ENCODE measurements around the gene NUDT22. TPM values are rescaled to one million over a fixed set of nuclear protein-coding genes. Genes with fewer than 3 reads are reported as not detected.

Gene NUDT22
- total RNA-seq, 1 donor from 2014 or later, result 35.6 TPM

- Mint-ChIP-seq H3K4me3 (no peak overlapping the region), H3K4me1 (peaks cover 7% of the 10 kb centered on the region), H3K36me3 (peaks cover 27% of the 10 kb centered on the region), H3K27me3 (ENCODE audit: low read depth) (no peaks in the 10 kb centered on the region), H3K27ac (no peak overlapping the region), H3K9me3 (no peaks in the 10 kb centered on the region)
- TF ChIP-seq CTCF (IDR thresholded peaks at IDR 0.05; ENCODE audit: unreplicated experiment), result no peak
- DNase-seq (ENCODE audit: low spot score in 2 of 2, unreplicated experiment in 2 of 2), result no peak
Measured at GRCh38 chr11:64259533-64260067, 33.5 kb downstream of the NUDT22 start.

- Mint-ChIP-seq H3K36me3 (peaks cover 27% of the 10 kb centered on the region), H3K4me1 (peaks cover 9% of the 10 kb centered on the region), H3K9me3 (no peaks in the 10 kb centered on the region), H3K4me3 (no peak overlapping the region), H3K27me3 (ENCODE audit: low read depth) (no peaks in the 10 kb centered on the region), H3K27ac (no peak overlapping the region)
- DNase-seq (ENCODE audit: low spot score in 2 of 2, unreplicated experiment in 2 of 2), result no peak
- TF ChIP-seq CTCF (IDR thresholded peaks at IDR 0.05; ENCODE audit: unreplicated experiment), result no peak
Measured at GRCh38 chr11:64260147-64260708, 34.2 kb downstream of the NUDT22 start.

DNA sequence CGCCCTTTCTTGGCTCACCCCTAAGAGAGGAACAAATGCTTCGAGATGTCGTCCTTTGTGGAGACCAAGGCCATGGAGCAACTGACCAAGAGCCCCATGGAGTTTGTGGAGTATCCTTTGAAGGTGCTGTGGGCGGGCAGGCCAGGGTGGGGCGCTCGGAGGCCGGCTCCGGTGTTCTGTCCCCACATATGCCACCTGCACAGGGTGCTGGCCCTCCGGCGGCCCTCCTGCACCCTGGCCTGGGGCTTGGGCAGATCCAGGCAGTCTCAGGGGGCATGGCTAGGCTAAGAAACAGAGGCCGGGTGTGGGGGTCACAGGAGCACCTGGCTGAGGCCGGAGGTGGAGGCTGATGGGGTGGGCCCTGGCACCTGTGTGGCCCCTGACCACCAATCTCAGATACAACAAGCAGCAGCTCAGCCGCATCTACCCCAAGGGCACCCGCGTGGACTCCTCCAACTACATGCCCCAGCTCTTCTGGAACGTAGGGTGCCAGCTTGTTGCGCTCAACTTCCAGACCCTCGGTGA is 35.5 kb downstream of the NUDT22 start:
- TF ChIP-seq CTCF (IDR thresholded peaks at IDR 0.05; ENCODE audit: unreplicated experiment), result no peak
- Mint-ChIP-seq H3K36me3 (peaks cover 29% of the 10 kb centered on the region), H3K4me3 (no peak overlapping the region), H3K27ac (no peak overlapping the region), H3K27me3 (ENCODE audit: low read depth) (no peaks in the 10 kb centered on the region), H3K4me1 (peaks cover 9% of the 10 kb centered on the region), H3K9me3 (no peaks in the 10 kb centered on the region)
- DNase-seq (ENCODE audit: low spot score in 2 of 2, unreplicated experiment in 2 of 2), result no peak

GRCh38 chr11:64262271-64263002 is 36.4 kb downstream of the NUDT22 start:
- no peaks in the 10 kb centered on the region for H3K9me3 Mint-ChIP-seq
- peaks cover 9% of the 10 kb centered on the region for H3K4me1 Mint-ChIP-seq
- no peak overlapping the region for H3K27ac Mint-ChIP-seq
- no peak for TF ChIP-seq CTCF (IDR thresholded peaks at IDR 0.05; ENCODE audit: unreplicated experiment)
- DNase-seq (ENCODE audit: low spot score in 2 of 2, unreplicated experiment in 2 of 2), result no peak
- peaks cover 29% of the 10 kb centered on the region for H3K36me3 Mint-ChIP-seq
- no peak overlapping the region for H3K4me3 Mint-ChIP-seq
- H3K27me3 Mint-ChIP-seq (ENCODE audit: low read depth), result no peaks in the 10 kb centered on the region

- Mint-ChIP-seq H3K9me3 (no peaks in the 10 kb centered on the region), H3K27me3 (ENCODE audit: low read depth) (no peaks in the 10 kb centered on the region), H3K36me3 (peaks cover 26% of the 10 kb centered on the region), H3K4me3 (no peak overlapping the region), H3K4me1 (peaks cover 12% of the 10 kb centered on the region), H3K27ac (no peak overlapping the region)
- TF ChIP-seq CTCF (IDR thresholded peaks at IDR 0.05; ENCODE audit: unreplicated experiment), result no peak
- DNase-seq (ENCODE audit: low spot score in 2 of 2, unreplicated experiment in 2 of 2), result no peak
Measured at GRCh38 chr11:64263021-64263946, 37.2 kb downstream of the NUDT22 start.
